Measurements from ENCODE around the gene SMIM20.

SMIM20 gene

GRCh38 chr4:25926462-25926861 is 12.4 kb downstream of the SMIM20 start:
- DNase-seq (ENCODE audit: low spot score) = no peak

- DNase-seq (ENCODE audit: low spot score) = no peak
These were observed 13.6 kb downstream of the SMIM20 start for GRCh38 chr4:25927361-25928195.

GRCh38 chr4:25928379-25929297 is 14.6 kb downstream of the SMIM20 start:
- no peak for DNase-seq (ENCODE audit: low spot score)

- DNase-seq (ENCODE audit: low spot score) = no peak
These were observed 15.3 kb downstream of the SMIM20 start for GRCh38 chr4:25929298-25929686.

DNA sequence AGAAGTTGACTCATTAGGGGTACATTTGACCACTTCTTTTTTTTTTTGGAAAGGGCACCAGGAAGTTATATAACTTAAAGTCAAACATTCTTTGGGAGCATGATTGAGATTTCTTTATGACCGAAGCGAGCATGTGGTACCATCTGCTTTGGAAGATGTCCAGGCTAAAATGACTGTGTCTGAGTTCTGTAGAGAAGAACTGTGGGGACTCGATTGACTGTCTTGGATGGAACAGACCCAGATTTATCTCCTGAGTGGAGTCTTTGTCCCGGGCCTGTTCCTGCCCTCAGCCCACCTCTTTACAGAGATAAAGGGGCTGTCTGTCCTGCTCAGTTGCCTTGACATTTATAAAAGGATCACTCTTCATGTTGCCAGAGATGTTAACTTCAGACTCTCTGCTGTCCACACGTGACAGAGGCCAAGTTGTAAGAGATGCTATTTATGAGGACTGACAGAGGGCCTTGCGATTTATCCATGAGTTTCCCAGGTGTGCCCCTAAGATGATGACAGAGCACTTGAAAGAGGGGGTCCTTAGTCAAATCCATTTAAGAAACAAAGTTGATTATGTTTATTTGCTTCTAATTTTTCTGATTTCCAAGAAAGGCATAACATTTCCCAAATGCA is 16.8 kb downstream of the SMIM20 start:
- DNase-seq (ENCODE audit: low spot score) = no peak

GRCh38 chr4:25936696-25937095 is 22.7 kb downstream of the SMIM20 start:
- no peak for DNase-seq (ENCODE audit: low spot score)

DNA sequence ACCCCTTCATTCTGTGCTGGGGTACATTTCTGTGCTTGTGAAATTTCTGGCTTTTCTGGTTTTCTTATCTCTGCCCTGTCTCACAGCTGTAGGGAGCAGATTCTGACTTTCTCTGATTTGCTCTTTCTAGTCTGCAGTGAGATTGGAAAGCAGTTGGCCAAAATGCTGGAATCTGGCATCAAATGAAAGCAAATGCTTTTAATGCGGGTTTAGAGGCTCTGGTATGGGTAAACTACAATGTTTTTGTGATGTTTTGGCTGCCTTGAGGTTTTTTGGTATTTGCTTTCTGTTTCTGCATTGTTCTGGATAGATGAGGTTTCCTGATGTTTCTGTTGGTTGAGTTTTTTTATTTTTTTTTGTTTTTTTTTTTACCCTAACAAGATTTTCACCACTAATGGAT is 23.8 kb downstream of the SMIM20 start:
- DNase-seq (ENCODE audit: low spot score) = no peak

DNA sequence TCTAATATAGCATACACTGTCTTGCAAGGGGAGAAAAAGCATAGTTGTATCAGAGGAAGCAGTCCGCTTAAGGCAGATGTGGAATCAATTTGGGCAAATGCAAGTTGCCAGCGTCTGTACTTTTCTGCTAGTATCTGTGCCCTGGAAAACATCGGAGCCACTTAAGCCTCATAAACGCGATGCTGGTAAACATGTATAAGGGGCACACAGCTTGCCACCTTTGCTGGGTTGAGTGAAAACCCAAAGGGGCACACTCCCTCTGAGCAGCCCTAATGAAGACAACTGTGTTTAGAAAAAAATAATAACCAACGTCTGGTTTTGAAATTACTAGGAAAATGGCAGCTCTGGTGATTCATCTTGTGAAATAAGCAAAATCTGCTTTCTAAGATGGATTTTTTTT is 24.3 kb downstream of the SMIM20 start:
- no peak for DNase-seq (ENCODE audit: low spot score)

GRCh38 chr4:25938787-25939186 is 24.8 kb downstream of the SMIM20 start:
- no peak for DNase-seq (ENCODE audit: low spot score)

GRCh38 chr4:25939330-25939729 is 25.3 kb downstream of the SMIM20 start:
- DNase-seq (ENCODE audit: low spot score) = no peak

DNA sequence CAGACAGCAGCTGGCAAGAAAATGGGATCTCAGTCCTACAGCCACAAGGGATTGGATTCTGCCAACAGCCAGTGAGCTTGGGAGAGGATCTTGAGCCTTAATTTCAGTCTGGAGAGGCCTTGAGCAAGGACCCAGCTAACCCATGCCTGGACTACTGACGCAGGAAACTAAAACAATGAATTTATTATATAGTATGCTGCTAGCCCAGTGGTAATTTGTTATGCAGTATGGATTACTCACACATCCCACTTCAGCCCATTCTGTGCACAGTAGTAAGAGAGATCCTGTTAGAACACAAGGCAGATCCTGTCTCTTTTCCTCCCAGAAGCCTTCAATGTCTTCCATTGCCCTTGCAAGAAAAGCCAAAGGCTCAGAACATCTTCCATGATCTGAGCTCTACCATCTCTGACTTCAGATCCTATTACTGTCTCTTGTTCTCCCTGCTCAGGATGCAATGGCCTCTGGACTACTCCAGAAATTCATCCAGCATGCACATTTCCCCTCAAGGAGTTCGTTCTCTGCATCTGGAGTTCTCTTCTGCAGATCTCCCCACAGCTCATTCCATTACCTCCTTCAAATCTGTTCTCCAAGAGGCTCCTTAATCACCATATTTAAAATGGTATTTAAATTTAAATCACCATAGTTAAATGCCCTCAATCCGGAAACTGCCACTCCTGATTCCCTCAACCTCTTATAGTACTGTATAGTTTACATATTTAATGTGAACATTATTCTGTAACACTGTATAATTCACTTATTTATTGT is 27.6 kb downstream of the SMIM20 start:
- DNase-seq (ENCODE audit: low spot score) = no peak

DNA sequence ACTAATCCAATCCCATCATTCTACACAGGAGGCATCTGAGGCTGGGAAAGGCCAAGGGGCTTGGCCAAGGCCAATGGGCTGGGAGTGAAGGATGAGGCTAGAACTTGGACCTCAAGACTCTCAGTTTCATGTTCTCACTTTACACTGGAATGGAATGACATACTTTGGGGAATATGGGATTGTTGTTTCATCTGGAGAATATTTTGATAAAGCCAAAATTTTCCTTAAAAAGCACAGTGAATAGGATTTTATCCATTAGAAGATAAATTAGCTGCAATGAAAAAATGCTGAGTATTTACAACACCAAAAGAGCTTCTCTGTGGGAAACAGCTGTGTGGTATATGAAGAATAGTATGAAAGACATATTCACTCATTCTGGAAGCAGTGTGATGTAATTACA is 29.3 kb downstream of the SMIM20 start:
- no peak for DNase-seq (ENCODE audit: low spot score)

DNA sequence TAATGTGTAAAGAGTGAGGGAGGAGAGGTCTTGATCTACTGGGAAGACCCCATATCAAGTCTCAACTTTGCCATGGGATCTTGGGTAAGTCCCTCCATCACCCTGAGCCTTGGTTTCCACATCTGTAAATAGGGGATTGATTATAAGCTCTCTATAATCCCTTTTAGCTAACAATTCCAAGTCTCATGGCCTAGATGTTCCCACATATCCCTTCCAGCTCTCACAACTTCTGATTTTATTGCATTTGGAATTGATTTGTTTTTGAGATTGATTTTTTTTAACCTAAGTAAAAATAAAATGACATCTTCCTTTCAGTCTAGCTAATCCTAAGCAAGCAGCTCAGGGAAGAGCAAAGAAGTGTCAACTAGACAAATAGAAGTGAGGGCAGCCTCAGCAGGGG is 29.8 kb downstream of the SMIM20 start:
- no peak for DNase-seq (ENCODE audit: low spot score)

DNA sequence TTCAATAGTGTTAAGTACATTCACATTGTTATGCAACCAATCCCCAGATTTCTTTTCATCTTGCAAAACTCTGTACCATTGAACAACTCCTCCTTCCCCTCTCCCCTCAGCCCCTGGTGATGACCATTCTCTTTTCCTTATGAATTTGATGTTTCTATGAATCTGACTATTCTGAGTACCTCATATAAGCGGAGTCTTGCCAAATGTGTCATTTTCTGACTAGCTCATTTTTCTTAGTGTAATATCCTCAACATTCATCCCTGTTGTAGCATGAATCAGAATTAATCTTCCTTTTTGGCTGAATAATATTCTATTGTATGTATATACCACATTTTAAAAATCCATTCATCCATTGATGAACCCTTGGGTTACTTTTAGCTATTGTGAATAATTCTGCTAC is 34.0 kb downstream of the SMIM20 start:
- DNase-seq (ENCODE audit: low spot score) = no peak

DNA sequence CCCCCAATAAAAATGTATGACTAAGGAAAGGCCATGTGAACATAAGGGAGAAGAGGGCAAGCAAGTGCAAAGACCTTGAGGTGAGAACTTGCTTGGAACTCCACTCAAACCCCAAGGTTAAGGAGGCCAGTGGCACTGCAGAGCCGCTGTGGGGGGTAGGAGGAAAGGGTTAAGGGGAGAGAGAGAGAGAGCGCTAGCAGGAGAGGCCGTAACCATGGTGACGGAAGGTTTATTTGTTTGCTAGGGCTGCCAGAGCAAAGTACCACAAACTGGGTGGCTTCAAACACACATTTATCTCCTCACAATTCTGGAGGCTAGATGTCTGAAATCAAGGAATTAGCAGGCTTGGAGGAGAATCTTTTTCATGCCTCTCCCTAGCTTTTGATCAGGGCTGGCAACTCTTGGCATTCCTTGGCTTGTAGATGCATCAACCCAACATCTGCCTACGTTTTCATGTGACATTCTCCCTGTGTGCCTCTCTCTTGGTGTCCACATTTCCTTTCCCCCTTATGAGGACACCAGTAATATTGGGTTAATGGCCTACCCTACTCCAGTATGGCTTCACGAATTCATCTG is 35.2 kb downstream of the SMIM20 start:
- peak; percentile 58 for DNase-seq (ENCODE audit: low spot score)

DNA sequence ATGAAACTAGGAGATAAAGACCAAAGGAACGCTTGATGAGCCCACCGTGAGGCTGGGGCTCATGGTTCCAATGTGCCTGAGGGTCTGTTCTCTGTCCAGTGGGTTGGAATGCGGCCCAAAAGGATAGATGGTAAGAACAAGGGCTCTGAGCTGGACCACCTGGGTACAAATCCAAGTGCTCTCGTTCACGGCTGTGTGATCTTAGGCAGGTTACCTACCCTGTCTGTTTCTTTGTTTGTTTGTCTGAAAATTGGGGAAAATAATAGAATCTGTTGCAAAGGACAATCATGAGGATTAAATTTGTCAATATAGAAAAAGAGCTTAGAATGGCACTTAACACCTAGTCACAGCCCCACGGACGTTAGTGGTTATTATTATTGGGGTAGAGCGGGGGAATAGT is 36.0 kb downstream of the SMIM20 start:
- no peak for DNase-seq (ENCODE audit: low spot score)

DNA sequence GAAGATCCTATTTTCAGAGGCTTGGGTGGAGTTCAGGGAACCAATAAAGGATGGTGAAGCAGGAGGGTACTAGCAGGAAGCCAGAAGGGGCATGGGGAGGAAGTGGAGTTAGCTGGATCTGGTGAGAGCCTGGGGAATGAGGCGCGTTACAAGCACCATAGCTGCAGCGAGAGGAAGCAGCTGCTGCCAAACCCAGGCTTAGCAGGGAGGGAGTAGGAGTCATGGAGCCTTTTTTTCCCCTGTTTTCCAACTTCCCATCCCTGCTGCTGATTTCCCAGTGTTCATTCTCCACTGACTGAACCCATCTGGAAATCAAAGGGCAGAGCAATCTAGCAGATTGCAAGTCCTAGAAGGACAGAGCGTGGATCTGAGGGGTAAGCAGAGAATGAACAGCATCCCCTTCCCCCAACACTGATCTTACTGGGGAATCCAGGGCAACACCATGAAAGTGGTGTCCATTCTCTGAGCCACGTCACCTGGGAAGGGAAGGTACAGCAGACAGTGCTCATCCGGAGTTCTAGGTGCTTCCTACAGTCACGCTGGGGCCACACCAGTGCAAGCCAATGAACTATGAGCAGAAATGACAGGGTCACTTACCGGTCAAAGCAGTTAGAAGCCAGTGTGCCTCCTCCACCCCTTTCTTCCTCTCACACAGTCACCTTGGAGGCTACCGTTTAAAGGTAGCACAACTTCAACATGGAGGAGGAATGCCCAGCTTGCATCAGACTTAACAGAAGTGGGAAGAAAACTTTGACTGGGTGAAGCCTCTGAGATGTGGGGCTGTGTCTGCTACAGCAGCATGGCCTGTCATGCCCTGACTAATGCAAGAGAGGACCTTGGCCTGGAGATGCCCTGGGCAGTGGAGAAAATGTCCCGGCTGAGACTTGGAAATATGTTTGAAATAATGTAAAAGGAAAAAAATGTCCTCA is 36.7 kb downstream of the SMIM20 start:
- DNase-seq (ENCODE audit: low spot score) = no peak

DNA sequence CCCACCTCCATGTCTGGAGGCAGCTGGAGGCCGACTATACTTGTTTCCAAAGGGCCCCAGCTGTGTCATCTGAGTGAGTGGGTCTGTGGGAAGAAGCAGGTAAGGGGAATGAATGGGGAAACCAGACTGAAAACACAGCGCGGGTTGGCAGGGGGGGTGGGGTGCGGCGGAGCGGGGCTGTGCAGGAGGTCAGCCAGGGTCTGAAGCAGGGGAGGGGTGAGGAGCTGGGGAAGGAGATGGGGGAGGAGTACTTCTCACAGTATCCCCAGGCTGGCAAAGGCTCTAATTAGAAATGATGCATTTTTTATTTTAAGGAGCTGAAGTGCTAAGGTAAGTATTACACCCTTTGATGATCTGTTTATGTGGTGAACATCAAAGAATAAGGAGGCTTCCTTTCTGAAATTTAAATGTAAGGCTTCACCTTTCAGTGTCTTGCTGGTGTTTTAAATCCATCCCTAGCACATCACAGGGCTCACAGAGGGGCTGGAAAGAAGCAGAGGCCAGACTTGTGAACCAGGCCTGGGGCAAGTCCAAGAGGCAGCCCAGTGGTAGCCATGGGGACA is 37.5 kb downstream of the SMIM20 start:
- peak; percentile 23 for DNase-seq (ENCODE audit: low spot score)

DNA sequence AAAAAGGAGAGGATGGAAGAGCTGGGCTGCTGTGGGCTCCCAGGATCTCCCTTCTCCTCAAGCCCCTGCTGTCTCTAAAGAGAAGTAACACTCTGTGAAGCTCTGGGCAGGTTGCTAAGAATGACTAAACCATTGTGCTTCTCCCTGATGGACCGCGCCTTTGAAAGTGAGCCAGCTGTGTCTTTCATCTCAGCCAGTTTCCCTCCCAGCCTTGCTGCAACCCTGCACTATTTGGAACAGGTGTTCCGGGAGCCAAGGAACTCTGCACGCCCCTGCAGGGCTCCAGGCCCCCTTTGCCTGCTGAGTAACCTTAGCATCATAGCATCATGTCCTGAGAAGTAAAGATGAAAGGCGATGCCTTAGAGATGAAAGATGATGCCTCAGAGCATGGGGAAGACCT is 39.7 kb downstream of the SMIM20 start:
- DNase-seq (ENCODE audit: low spot score) = no peak

DNA sequence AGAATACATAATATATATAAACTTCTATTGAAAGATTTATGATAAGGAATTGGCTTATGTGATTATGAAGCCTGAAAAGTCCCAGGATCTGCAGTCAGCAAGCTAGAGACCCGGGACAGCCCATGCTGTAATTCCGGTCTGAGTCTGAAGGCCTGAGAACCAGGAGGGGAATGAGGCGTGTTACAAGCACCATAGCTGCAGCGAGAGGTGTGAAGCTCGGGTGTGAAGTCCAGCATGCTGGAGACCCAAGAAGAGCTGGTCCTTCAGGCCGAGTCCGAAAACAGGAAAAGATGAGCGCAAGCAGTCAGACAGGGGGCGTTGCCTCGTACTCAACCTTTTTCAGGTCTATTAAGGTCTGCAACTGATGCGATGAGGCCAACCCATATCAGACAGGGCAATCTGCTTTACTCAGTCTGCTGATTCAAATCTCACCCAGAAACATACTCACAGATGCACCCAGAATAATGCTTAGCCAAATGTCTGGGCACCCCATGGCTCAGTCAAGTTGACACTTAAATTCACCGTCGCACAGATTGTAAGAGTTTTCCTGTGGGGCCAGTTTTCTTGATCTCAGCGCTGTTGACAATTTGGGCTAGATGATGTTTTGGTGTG is 40.4 kb downstream of the SMIM20 start:
- no peak for DNase-seq (ENCODE audit: low spot score)

Measured in iPS-NIHi11 (cell line).